ENCODE data around the gene MLPH. TPM values are rescaled to one million over a fixed set of nuclear protein-coding genes. Genes with fewer than 3 reads are reported as not detected.

MLPH gene
- total RNA-seq, 4 donors from 2014 or later: 59.7 to 889 (median 182) TPM

DNA sequence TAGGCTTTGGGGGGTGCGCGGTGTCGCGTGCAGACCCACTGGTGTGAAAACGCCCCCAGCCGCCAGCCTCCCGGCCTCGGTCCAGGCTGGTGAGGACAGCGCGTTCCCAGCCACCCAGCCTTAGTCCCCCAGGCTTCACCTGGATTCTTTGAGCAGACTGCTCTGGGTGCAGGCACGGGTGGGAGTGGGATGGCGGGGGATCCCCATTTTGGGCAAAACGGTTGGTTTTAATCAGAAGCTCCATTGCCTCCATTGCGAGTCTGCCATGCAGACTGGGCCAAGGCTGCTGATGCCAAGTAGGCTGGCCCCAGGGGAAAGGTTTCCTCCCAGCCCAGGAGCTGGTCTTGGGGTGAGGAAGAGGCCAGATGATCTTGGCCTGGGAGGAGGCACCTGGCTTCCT, 445 bp downstream of the MLPH start:
- H3K9me3 ChIP-seq: peaks cover 5 to 12% of the 10 kb centered on the region in 2 donors
- H3K27ac ChIP-seq: peak overlapping the region; percentile 57 to 82 (median 77)
- TF ChIP-seq, protein P1, sequence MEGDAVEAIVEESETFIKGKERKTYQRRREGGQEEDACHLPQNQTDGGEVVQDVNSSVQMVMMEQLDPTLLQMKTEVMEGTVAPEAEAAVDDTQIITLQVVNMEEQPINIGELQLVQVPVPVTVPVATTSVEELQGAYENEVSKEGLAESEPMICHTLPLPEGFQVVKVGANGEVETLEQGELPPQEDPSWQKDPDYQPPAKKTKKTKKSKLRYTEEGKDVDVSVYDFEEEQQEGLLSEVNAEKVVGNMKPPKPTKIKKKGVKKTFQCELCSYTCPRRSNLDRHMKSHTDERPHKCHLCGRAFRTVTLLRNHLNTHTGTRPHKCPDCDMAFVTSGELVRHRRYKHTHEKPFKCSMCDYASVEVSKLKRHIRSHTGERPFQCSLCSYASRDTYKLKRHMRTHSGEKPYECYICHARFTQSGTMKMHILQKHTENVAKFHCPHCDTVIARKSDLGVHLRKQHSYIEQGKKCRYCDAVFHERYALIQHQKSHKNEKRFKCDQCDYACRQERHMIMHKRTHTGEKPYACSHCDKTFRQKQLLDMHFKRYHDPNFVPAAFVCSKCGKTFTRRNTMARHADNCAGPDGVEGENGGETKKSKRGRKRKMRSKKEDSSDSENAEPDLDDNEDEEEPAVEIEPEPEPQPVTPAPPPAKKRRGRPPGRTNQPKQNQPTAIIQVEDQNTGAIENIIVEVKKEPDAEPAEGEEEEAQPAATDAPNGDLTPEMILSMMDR (IDR thresholded peaks at IDR 0.05): no peak
- TF ChIP-seq POLR2AphosphoS5 (IDR thresholded peaks at IDR 0.05) (no peak), EP300 (IDR thresholded peaks at IDR 0.05; ENCODE audit: low read depth) (no peak), POLR2A (IDR thresholded peaks at IDR 0.05) (no peak)
- intact Hi-C loops (cut with DNase I; ENCODE audit: low total_unique reads): no loop called here
- H3K36me3 ChIP-seq: no peaks in the 10 kb centered on the region
- in situ Hi-C loops (cut with MboI; ENCODE audit: low pct_ligation_motif_present in 1 of 4, low pct_unique_long_range_greater_than_20kb in 1 of 4, low sequenced_read_pairs in 3 of 4): no loop called here
- peaks cover 30% of the 10 kb centered on the region for H3K27me3 ChIP-seq
- no peak for DNase-seq
- H3K4me3 ChIP-seq: peak overlapping the region in 3 of 4 donors; percentile 33 to 54 (median 44)
- WGBS, 2 donors (ENCODE audit: low coverage in 1 of 2): 58% methylated on average over 13 of the region's 14 CpGs; no CpG with 5 or more reads in 1 of the 2 donors
- peaks cover 8 to 43% (median 37%) of the 10 kb centered on the region in 4 donors for H3K4me1 ChIP-seq

DNA sequence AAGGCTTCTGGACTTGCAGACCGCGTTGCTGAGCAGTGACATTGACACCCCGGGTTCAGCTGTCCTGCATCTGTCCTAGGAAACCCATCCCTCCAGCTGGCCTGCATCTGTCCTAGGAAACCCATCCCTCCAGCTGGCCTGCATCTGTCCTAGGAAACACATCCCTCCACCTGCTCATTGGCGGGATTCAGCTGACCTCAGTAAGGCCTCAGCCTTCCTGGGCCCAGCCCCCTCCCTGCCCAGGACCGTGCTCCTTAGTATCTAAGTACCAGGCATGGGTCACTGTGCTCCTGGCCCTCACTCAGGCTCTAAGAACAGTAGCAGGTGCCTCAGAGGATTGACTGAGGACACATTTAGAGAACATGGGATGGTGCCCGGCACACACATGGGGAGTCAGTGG, 1.2 kb downstream of the MLPH start:
- in situ Hi-C loops (cut with MboI; ENCODE audit: low pct_ligation_motif_present in 1 of 4, low pct_unique_long_range_greater_than_20kb in 1 of 4, low sequenced_read_pairs in 3 of 4): no loop called here
- Histone ChIP-seq H3K27me3 (peaks cover 30% of the 10 kb centered on the region), H3K4me3 (peak overlapping the region in 2 of 4 donors; percentile 44 to 54), H3K9me3 (peaks cover 5 to 12% of the 10 kb centered on the region in 2 donors), H3K36me3 (no peaks in the 10 kb centered on the region), H3K27ac (peak overlapping the region; percentile 58 to 82 (median 77)), H3K4me1 (peaks cover 8 to 35% (median 29%) of the 10 kb centered on the region in 4 donors)
- DNase-seq: no peak
- intact Hi-C loops (cut with DNase I; ENCODE audit: low total_unique reads): no loop called here
- TF ChIP-seq EP300 (IDR thresholded peaks at IDR 0.05; ENCODE audit: low read depth) (no peak), POLR2AphosphoS5 (IDR thresholded peaks at IDR 0.05) (peak in 1 of 3 donors; percentile 34)
- TF ChIP-seq, protein P1 (IDR thresholded peaks at IDR 0.05): no peak
- 81% methylated on average over 6 of the region's 6 CpGs; no CpG with 5 or more reads in 1 of the 2 donors for WGBS, 2 donors (ENCODE audit: low coverage in 1 of 2)

DNA sequence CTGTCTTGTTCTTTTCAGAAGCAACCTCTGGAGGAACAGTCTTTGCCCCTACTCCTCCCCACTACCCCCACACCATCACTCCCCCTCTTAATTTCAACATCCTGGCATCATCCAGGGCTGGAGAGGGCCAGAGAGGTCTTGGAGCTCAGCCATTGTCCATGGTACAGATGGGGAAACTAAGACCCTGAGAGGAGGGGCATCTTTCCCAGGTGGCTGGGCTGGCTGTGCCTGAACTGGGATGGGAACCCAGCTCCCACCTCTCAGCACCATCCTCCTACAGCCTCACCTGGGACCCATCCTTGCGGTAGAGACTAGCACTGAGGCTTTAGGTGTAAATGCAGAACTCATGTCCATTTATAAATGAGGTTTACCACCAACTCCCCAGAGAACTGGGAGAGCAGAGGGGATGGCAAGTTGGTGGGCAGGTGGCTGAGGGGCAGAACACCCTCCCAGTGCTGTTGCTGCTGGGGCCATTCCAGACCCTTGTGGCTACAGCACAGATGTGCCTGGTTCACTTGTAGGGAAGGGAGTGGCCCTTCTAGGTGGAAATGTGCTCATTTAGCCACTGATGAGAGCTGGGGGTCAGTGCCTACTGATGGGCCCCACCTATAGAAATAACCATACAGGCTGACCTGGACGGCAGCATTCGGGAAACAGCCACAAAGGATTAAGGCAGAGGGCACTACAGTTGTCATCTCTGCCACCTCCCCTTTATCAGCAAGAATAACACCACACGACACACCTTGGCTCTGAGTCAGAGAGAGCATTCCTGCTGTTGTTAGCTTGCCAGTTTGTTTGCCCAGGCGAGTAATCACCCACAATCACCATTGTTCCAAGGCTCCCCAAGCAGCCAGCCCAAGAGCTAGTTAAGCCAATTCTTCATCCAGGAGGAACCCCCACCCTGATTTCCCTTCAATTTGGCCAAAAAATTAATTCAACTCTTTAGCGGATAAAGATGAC, 2.1 kb downstream of the MLPH start:
- H3K36me3 ChIP-seq: no peaks in the 10 kb centered on the region
- H3K4me3 ChIP-seq: no peak overlapping the region
- peaks cover 30% of the 10 kb centered on the region for H3K27me3 ChIP-seq
- in situ Hi-C loops (cut with MboI; ENCODE audit: low pct_ligation_motif_present in 1 of 4, low pct_unique_long_range_greater_than_20kb in 1 of 4, low sequenced_read_pairs in 3 of 4) (no loop called here), intact Hi-C loops (cut with DNase I; ENCODE audit: low total_unique reads) (no loop called here)
- peaks cover 5 to 12% of the 10 kb centered on the region in 2 donors for H3K9me3 ChIP-seq
- peak overlapping the region; percentile 58 to 82 (median 77) for H3K27ac ChIP-seq
- 29 to 40% methylated on average over 2 to 6 of the region's 6 CpGs for WGBS, 2 donors (ENCODE audit: low coverage in 1 of 2)
- peak; percentile 69 for DNase-seq
- peaks cover 8 to 30% (median 27%) of the 10 kb centered on the region in 4 donors for H3K4me1 ChIP-seq
- no peak for TF ChIP-seq EP300 (IDR thresholded peaks at IDR 0.05; ENCODE audit: low read depth)
- TF ChIP-seq POLR2A (IDR thresholded peaks at IDR 0.05): peak; percentile 63
- peak; percentile 37 to 70 (median 42) for TF ChIP-seq POLR2AphosphoS5 (IDR thresholded peaks at IDR 0.05)
- TF ChIP-seq, protein P1 (IDR thresholded peaks at IDR 0.05): no peak

- peak overlapping the region; percentile 57 to 82 (median 77) for H3K27ac ChIP-seq
- peaks cover 28% of the 10 kb centered on the region for H3K27me3 ChIP-seq
- peaks cover 8 to 30% (median 27%) of the 10 kb centered on the region in 4 donors for H3K4me1 ChIP-seq
- TF ChIP-seq POLR2AphosphoS5 (IDR thresholded peaks at IDR 0.05): peak in 2 of 3 donors; percentile 36 to 47
- no peak for TF ChIP-seq POLR2A (IDR thresholded peaks at IDR 0.05)
- in situ Hi-C loops (cut with MboI; ENCODE audit: low pct_ligation_motif_present in 1 of 4, low pct_unique_long_range_greater_than_20kb in 1 of 4, low sequenced_read_pairs in 3 of 4) (no loop called here), intact Hi-C loops (cut with DNase I; ENCODE audit: low total_unique reads) (no loop called here)
- 48 to 58% methylated on average over 4 to 8 of the region's 8 CpGs for WGBS, 2 donors (ENCODE audit: low coverage in 1 of 2)
- no peak overlapping the region for H3K4me3 ChIP-seq
- H3K36me3 ChIP-seq: no peaks in the 10 kb centered on the region
- peaks cover 5 to 12% of the 10 kb centered on the region in 2 donors for H3K9me3 ChIP-seq
- no peak for DNase-seq
Observed at GRCh38 chr2:237490009-237490711, 3.1 kb downstream of the MLPH start.

All from transverse colon (tissue), 4 donors.